ENCODE data around the gene USP31.

Gene USP31

DNA sequence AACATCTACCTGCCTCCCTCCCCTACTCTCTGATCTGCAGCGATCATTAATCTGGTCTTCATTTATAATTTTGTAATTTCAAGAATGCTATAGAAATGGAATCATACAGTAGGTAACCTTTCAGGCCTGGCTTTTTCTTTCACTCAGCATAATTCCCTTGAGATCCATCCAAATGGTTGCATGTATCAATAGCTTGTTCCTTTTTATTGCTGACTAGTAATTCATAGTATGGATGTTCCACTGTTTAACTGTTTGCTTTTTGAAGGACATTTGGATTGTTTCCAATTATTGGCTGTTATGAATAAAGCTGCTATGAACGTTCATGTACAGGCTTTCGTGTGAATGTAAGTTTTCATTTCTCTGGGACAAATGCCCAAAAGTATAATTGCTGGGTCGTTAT, 125.2 kb downstream of the USP31 start:
- DNase-seq (ENCODE audit: low spot score) = no peak

DNA sequence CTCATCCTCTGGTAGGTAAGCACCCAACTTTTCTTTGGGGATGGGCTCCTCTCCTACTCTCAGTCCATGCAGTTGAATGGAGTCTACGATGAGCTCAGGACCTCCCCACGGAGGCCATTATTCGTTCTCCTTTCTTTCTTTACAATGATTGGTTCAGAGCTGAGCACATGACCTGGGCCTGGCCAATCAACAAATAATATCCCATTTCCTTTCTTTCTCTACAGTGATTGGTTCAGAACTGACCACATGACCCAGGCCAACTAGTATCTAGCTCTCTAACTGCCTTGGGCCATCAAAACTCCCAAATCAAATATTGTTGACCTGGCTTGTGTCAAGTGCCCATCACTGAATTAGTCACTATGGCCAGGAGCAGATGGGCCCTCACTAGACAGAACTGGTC, 129.2 kb downstream of the USP31 start:
- no peak for DNase-seq (ENCODE audit: low spot score)

DNA sequence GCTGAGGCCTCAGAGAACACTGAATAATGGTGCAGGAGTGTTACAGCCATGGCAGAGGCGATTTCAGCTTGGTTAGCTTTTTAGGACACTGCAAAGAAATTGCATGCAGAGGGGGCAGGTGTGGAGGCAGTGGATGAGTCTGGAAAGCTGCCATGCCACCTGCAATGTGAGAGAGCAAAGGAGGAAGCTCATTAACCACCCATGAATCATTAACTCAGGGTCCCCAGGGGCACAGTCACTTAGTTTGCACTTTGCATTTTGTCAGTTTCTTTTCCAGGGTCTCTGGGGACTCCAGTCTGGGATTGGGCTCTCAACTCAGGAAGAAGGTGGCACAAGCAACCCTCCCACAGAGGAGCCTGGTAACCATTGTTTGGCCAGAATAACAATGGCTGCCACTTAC, 132.9 kb downstream of the USP31 start:
- DNase-seq (ENCODE audit: low spot score) = no peak

DNA sequence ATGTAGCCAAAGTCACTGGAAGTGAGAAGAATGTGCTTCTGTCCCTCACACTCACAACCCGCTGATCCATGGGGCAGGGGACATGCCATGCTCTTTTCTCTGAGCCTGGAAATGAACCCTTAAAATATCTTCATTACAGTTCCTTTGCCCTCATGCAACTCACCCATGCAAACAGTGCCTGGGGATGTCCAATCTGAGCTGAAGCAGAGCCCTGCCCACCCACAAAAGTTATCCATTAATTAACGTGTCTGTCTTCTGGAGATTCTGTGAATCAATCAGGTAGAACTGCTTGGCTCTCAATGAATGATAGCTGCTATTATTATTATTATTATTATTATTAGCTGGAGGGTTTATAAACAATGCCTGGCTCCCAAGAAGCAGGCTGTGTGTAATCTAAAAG, 133.7 kb downstream of the USP31 start:
- no peak for DNase-seq (ENCODE audit: low spot score)

DNA sequence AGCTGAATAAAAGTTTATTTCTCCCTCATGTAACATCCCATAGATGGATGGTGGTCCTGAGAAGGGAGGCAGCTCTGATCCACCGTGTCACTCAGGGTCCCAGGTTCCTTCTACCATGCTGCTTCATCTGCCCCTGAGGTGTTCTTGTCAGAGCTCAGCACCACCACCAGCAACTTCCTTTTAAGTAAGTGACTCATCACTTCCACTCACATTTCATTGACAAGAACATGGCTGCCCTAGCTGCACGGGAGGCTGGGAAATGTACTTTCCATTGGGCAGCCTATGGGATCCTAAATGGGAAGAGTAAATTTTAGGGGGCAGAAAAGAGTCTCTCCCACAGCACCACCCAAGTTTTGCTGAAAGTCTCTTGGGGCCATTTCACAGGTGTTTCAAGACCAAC, 134.7 kb downstream of the USP31 start:
- DNase-seq (ENCODE audit: low spot score) = no peak

Measured in SK-N-DZ (cell line).